RPMI7951 (cell line): ENCODE measurements around the gene CDC42EP3. TPM values are rescaled to one million over a fixed set of nuclear protein-coding genes. Genes with fewer than 3 reads are reported as not detected.

Experiments
- DNase-seq: peaks from one replicate; pipeline ENCODE4 v3.0.0-alpha.2; 2012; ENCODE audit warnings: low read depth
- total RNA-seq: library from RNA; depleted of rRNA; stranded (reverse); fragments of >200 nt; shearing (Covaris generic); gene quantifications from 2 replicates; pipeline ENCODE4 v1.2.3, GENCODE V29; 2014

Gene CDC42EP3
- total RNA-seq, 1 experiment from 2014 or later = 52.5 TPM

GRCh38 chr2:37637190-37637860 lies 34.1 kb downstream of the CDC42EP3 start:
- DNase-seq = peak; percentile 61

GRCh38 chr2:37636381-37637066 lies 34.9 kb downstream of the CDC42EP3 start:
- no peak for DNase-seq

GRCh38 chr2:37635504-37636380 lies 35.7 kb downstream of the CDC42EP3 start:
- peak; percentile 98 for DNase-seq

- no peak for DNase-seq
These were observed 36.4 kb downstream of the CDC42EP3 start for GRCh38 chr2:37634914-37635503.

GRCh38 chr2:37633845-37634244 lies 37.6 kb downstream of the CDC42EP3 start:
- DNase-seq = no peak

GRCh38 chr2:37633234-37633633 lies 38.2 kb downstream of the CDC42EP3 start:
- no peak for DNase-seq

GRCh38 chr2:37632310-37632709 lies 39.1 kb downstream of the CDC42EP3 start:
- no peak for DNase-seq

GRCh38 chr2:37631698-37632097 lies 39.7 kb downstream of the CDC42EP3 start:
- no peak for DNase-seq

- peak; percentile 68 for DNase-seq
These were observed 40.1 kb downstream of the CDC42EP3 start for GRCh38 chr2:37631292-37631691.

- DNase-seq = no peak
These were observed 40.7 kb downstream of the CDC42EP3 start for GRCh38 chr2:37630776-37631175.

GRCh38 chr2:37630301-37630700 lies 41.1 kb downstream of the CDC42EP3 start:
- DNase-seq = no peak

GRCh38 chr2:37629529-37629928 lies 41.9 kb downstream of the CDC42EP3 start:
- peak; percentile 66 for DNase-seq

GRCh38 chr2:37627710-37628109 lies 43.7 kb downstream of the CDC42EP3 start:
- peak; percentile 79 for DNase-seq

GRCh38 chr2:37625796-37626571 lies 45.5 kb downstream of the CDC42EP3 start:
- DNase-seq = no peak

GRCh38 chr2:37625156-37625555 lies 46.3 kb downstream of the CDC42EP3 start:
- peak; percentile 71 for DNase-seq

GRCh38 chr2:37623971-37624900 lies 47.2 kb downstream of the CDC42EP3 start:
- DNase-seq = peak; percentile 80

- DNase-seq = no peak
These were observed 48.0 kb downstream of the CDC42EP3 start for GRCh38 chr2:37623406-37623805.

- no peak for DNase-seq
These were observed 48.9 kb downstream of the CDC42EP3 start for GRCh38 chr2:37622450-37623100.

- DNase-seq = no peak
These were observed 50.2 kb downstream of the CDC42EP3 start for GRCh38 chr2:37621199-37621598.

- no peak for DNase-seq
These were observed 51.5 kb downstream of the CDC42EP3 start for GRCh38 chr2:37619959-37620300.
